ENCODE results near the gene NXN. TPM values are rescaled to one million over a fixed set of nuclear protein-coding genes. Genes with fewer than 3 reads are reported as not detected.

Gene NXN
- polyA plus RNA-seq, 3 donors = not detected

DNA sequence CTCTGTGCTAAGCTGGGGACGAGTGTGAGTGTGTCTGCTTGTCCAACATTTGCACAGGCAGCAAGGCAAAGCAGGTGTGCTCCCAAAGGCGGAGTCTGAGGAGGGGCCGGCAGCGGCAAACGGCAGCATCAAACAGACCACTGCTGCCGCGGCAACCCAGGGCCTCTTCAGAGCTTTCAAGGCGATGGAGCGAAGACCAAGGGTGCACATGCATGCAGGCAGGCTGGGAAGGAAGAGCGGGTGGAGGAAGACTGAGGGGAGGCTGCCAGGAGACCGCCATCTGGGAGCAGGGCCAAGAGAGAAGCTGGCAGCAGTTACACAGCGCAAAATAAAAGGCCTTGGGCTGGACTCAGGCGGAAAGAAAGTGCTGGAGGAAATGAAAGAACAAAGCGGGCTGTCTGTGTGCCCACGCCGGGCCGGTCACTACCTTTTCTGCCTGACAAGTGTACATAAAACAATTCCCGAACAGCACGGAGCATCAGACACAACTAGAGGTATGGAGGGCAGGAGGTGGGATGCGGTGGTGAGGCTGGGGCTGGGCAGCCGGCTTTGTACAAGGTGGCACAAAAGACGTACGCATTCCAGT, 25.9 kb upstream of the NXN start:
- Histone ChIP-seq H3K36me3 (replicated peaks in 1 of 2; ENCODE audit: control insufficient read depth in 1 of 2, insufficient read depth in 2 of 2, low read length in 2 of 2) (peaks cover 93 to 99% of the 10 kb centered on the region in 2 donors), H3K4me2 (replicated peaks; ENCODE audit: extremely low read depth, low read length, poor library complexity, severe bottlenecking) (no peak overlapping the region), H2AFZ (ENCODE audit: insufficient read depth, low read depth, low read length, poor library complexity, severe bottlenecking) (no peak overlapping the region), H3K4me1 (ENCODE audit: control insufficient read depth in 1 of 2, insufficient read depth in 2 of 2, low read length in 2 of 2) (no peaks in the 10 kb centered on the region), H3K9ac (ENCODE audit: insufficient read depth, low read length, poor library complexity, severe bottlenecking) (no peak overlapping the region), H3K4me3 (replicated peaks in 1 of 3; ENCODE audit: low read depth in 2 of 3, low read length in 3 of 3) (no peak overlapping the region), H3K27me3 (ENCODE audit: control insufficient read depth in 2 of 2, insufficient read depth in 2 of 2, low read length in 2 of 2) (no peaks in the 10 kb centered on the region), H4K20me1 (ENCODE audit: insufficient read depth, low read length) (peaks cover 93% of the 10 kb centered on the region), H3K79me2 (ENCODE audit: insufficient read depth, low read length) (no peaks in the 10 kb centered on the region), H3K27ac (ENCODE audit: low read depth in 1 of 2, low read length in 2 of 2) (no peak overlapping the region), H3K9me3 (replicated peaks in 1 of 2; ENCODE audit: control insufficient read depth in 1 of 2, insufficient read depth in 1 of 2, low read length in 2 of 2) (no peaks in the 10 kb centered on the region)
- peak overlapping the region in 5 of 7 donors; percentile 10 to 70 (median 50) for H3K27ac Mint-ChIP-seq
- peaks cover 72 to 90% of the 10 kb centered on the region in 2 donors for H3K36me3 Mint-ChIP-seq
- DNase-seq = no peak
- intact Hi-C loops (cut with micrococcal nuclease) = loop anchor here in 1 of 2 donors (10.0 kb wide), 1 partner anchor 49 kb away; no protein-coding TSS in a partner anchor
- no peaks in the 10 kb centered on the region for H3K9me3 Mint-ChIP-seq
- no peaks in the 10 kb centered on the region for H3K4me1 Mint-ChIP-seq
- TF ChIP-seq, protein P1, sequence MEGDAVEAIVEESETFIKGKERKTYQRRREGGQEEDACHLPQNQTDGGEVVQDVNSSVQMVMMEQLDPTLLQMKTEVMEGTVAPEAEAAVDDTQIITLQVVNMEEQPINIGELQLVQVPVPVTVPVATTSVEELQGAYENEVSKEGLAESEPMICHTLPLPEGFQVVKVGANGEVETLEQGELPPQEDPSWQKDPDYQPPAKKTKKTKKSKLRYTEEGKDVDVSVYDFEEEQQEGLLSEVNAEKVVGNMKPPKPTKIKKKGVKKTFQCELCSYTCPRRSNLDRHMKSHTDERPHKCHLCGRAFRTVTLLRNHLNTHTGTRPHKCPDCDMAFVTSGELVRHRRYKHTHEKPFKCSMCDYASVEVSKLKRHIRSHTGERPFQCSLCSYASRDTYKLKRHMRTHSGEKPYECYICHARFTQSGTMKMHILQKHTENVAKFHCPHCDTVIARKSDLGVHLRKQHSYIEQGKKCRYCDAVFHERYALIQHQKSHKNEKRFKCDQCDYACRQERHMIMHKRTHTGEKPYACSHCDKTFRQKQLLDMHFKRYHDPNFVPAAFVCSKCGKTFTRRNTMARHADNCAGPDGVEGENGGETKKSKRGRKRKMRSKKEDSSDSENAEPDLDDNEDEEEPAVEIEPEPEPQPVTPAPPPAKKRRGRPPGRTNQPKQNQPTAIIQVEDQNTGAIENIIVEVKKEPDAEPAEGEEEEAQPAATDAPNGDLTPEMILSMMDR (IDR thresholded peaks at IDR 0.05) = no peak
- no peak overlapping the region for H3K4me3 Mint-ChIP-seq
- WGBS (ENCODE audit: insufficient coverage) = 27% methylated on average over 21 of the region's 23 CpGs
- H3K27me3 Mint-ChIP-seq (ENCODE audit: low read depth in 3 of 3) = peaks cover 0 to 2% (median 0%) of the 10 kb centered on the region in 3 donors

DNA sequence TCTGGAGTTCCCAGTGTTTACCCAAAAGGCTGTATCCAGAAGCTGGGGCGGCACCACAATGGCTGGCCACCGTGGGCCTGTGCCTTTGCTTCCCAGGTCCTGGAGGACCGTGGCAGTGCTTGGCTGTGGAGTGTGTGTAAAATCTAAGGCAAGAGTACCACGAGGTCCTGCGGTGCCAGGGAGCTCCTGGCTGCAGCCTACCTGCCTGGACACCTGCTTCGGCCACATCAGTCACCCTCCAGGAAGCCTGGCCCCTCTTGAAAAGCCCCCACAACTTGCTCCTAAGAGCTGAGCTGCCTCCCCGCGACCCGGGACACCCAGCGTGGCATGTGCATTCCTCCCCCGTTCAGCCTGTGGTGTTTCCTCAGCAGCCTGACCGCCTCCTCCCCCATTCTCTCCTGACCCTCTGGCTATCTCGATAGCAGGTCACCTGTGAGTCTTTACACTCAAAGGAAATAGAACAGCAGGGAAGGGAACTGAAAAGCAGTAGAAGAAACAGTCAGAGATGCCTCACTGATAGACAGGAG, 25.3 kb upstream of the NXN start:
- Histone ChIP-seq H2AFZ (ENCODE audit: insufficient read depth, low read depth, low read length, poor library complexity, severe bottlenecking) (no peak overlapping the region), H3K9me3 (replicated peaks in 1 of 2; ENCODE audit: control insufficient read depth in 1 of 2, insufficient read depth in 1 of 2, low read length in 2 of 2) (no peaks in the 10 kb centered on the region), H3K36me3 (replicated peaks in 1 of 2; ENCODE audit: control insufficient read depth in 1 of 2, insufficient read depth in 2 of 2, low read length in 2 of 2) (peaks cover 92 to 97% of the 10 kb centered on the region in 2 donors), H3K9ac (ENCODE audit: insufficient read depth, low read length, poor library complexity, severe bottlenecking) (no peak overlapping the region), H3K79me2 (ENCODE audit: insufficient read depth, low read length) (no peaks in the 10 kb centered on the region), H3K4me2 (replicated peaks; ENCODE audit: extremely low read depth, low read length, poor library complexity, severe bottlenecking) (no peak overlapping the region), H3K4me1 (ENCODE audit: control insufficient read depth in 1 of 2, insufficient read depth in 2 of 2, low read length in 2 of 2) (no peaks in the 10 kb centered on the region), H3K27ac (ENCODE audit: low read depth in 1 of 2, low read length in 2 of 2) (no peak overlapping the region), H4K20me1 (ENCODE audit: insufficient read depth, low read length) (peaks cover 91% of the 10 kb centered on the region), H3K27me3 (ENCODE audit: control insufficient read depth in 2 of 2, insufficient read depth in 2 of 2, low read length in 2 of 2) (no peaks in the 10 kb centered on the region), H3K4me3 (replicated peaks in 1 of 3; ENCODE audit: low read depth in 2 of 3, low read length in 3 of 3) (no peak overlapping the region)
- Mint-ChIP-seq H3K4me3 (no peak overlapping the region), H3K9me3 (no peaks in the 10 kb centered on the region), H3K4me1 (no peaks in the 10 kb centered on the region), H3K27ac (peak overlapping the region in 1 of 7 donors; percentile 70), H3K36me3 (peaks cover 72 to 89% of the 10 kb centered on the region in 2 donors), H3K27me3 (ENCODE audit: low read depth in 3 of 3) (peaks cover 0 to 2% (median 0%) of the 10 kb centered on the region in 3 donors)
- 87% methylated on average over 10 of the region's 13 CpGs for WGBS (ENCODE audit: insufficient coverage)
- intact Hi-C loops (cut with micrococcal nuclease) = loop anchor here in 1 of 2 donors (10.0 kb wide), 1 partner anchor 50 kb away; no protein-coding TSS in a partner anchor
- TF ChIP-seq, protein P1 (IDR thresholded peaks at IDR 0.05) = no peak
- no peak for DNase-seq
